Measurements from ENCODE around the gene MIF4GD. TPM values are rescaled to one million over a fixed set of nuclear protein-coding genes. Genes with fewer than 3 reads are reported as not detected.

Gene MIF4GD
- total RNA-seq, 1 experiment from 2014 or later: 21.6 TPM

DNA sequence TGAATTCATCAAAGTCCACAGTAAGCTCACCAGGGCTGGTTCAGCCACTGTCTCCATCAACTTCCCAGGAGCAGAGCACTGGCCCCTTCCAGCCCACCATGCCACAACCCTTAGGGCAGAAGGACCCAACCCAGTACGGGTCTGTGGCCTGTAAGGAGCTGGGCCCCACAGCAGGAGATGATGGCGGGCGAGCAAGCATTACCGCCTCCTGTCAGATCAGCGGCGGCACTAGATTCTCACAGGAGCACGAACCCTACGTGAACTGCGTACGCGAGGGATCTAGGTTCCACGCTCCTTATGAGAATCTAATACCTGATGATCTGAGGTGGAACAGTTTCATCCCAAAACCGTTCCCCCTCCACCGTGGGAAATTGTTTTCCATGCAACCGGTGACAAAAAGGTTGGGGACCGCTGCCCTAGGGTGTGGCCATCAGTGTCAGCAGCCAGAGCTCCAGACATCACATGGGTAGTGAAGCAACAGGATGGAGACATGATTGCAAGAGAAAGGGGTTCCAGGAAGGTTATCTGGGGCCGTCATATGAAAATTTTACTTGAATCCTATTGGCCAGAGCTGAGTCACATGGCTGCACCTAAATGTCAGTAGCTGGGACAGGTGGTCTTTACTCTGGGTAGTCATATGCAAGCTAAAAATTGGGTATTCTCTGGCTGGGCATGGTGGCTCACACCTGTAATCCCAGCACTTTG, 30.6 kb upstream of the MIF4GD start:
- no peaks in the 10 kb centered on the region for H3K9me3 Mint-ChIP-seq

More for the DNA sequence above, 30.6 kb upstream of the MIF4GD start:
- TF ChIP-seq ETV6 (CRISPR knock-in tag; IDR thresholded peaks at IDR 0.05) (no peak), ZNF416 (CRISPR knock-in tag; IDR thresholded peaks at IDR 0.05) (no peak), NFE2L1 (CRISPR knock-in tag; IDR thresholded peaks at IDR 0.05) (no peak), ZNF263 (CRISPR knock-in tag; IDR thresholded peaks at IDR 0.05; ENCODE audit: low read depth) (no peak), ZNF396 (CRISPR knock-in tag; IDR thresholded peaks at IDR 0.05; ENCODE audit: borderline replicate concordance) (no peak), GRHL2 (CRISPR knock-in tag; IDR thresholded peaks at IDR 0.05; ENCODE audit: insufficient replicate concordance, severe bottlenecking) (no peak), FOXJ3 (CRISPR knock-in tag; IDR thresholded peaks at IDR 0.05; ENCODE audit: borderline replicate concordance) (no peak), RORB (CRISPR knock-in tag; IDR thresholded peaks at IDR 0.05) (no peak), MXD4 (CRISPR knock-in tag; IDR thresholded peaks at IDR 0.05; ENCODE audit: borderline replicate concordance) (no peak), PRRX2 (CRISPR knock-in tag; IDR thresholded peaks at IDR 0.05) (no peak), JAZF1 (CRISPR knock-in tag; IDR thresholded peaks at IDR 0.05) (no peak), RELA (CRISPR knock-in tag; IDR thresholded peaks at IDR 0.05; ENCODE audit: borderline replicate concordance) (no peak), KAT7 (CRISPR knock-in tag; IDR thresholded peaks at IDR 0.05; ENCODE audit: borderline replicate concordance) (no peak)
- TF ChIP-seq, protein P1, sequence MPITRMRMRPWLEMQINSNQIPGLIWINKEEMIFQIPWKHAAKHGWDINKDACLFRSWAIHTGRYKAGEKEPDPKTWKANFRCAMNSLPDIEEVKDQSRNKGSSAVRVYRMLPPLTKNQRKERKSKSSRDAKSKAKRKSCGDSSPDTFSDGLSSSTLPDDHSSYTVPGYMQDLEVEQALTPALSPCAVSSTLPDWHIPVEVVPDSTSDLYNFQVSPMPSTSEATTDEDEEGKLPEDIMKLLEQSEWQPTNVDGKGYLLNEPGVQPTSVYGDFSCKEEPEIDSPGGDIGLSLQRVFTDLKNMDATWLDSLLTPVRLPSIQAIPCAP (CRISPR knock-in tag; IDR thresholded peaks at IDR 0.05): no peak
- TF ChIP-seq, protein P2, sequence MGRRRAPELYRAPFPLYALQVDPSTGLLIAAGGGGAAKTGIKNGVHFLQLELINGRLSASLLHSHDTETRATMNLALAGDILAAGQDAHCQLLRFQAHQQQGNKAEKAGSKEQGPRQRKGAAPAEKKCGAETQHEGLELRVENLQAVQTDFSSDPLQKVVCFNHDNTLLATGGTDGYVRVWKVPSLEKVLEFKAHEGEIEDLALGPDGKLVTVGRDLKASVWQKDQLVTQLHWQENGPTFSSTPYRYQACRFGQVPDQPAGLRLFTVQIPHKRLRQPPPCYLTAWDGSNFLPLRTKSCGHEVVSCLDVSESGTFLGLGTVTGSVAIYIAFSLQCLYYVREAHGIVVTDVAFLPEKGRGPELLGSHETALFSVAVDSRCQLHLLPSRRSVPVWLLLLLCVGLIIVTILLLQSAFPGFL (CRISPR knock-in tag; IDR thresholded peaks at IDR 0.05; ENCODE audit: borderline replicate concordance): no peak
- TF ChIP-seq, protein P3, sequence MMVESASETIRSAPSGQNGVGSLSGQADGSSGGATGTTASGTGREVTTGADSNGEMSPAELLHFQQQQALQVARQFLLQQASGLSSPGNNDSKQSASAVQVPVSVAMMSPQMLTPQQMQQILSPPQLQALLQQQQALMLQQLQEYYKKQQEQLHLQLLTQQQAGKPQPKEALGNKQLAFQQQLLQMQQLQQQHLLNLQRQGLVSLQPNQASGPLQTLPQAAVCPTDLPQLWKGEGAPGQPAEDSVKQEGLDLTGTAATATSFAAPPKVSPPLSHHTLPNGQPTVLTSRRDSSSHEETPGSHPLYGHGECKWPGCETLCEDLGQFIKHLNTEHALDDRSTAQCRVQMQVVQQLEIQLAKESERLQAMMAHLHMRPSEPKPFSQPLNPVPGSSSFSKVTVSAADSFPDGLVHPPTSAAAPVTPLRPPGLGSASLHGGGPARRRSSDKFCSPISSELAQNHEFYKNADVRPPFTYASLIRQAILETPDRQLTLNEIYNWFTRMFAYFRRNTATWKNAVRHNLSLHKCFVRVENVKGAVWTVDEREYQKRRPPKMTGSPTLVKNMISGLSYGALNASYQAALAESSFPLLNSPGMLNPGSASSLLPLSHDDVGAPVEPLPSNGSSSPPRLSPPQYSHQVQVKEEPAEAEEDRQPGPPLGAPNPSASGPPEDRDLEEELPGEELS (CRISPR knock-in tag; IDR thresholded peaks at IDR 0.05): no peak
- TF ChIP-seq, protein P4, sequence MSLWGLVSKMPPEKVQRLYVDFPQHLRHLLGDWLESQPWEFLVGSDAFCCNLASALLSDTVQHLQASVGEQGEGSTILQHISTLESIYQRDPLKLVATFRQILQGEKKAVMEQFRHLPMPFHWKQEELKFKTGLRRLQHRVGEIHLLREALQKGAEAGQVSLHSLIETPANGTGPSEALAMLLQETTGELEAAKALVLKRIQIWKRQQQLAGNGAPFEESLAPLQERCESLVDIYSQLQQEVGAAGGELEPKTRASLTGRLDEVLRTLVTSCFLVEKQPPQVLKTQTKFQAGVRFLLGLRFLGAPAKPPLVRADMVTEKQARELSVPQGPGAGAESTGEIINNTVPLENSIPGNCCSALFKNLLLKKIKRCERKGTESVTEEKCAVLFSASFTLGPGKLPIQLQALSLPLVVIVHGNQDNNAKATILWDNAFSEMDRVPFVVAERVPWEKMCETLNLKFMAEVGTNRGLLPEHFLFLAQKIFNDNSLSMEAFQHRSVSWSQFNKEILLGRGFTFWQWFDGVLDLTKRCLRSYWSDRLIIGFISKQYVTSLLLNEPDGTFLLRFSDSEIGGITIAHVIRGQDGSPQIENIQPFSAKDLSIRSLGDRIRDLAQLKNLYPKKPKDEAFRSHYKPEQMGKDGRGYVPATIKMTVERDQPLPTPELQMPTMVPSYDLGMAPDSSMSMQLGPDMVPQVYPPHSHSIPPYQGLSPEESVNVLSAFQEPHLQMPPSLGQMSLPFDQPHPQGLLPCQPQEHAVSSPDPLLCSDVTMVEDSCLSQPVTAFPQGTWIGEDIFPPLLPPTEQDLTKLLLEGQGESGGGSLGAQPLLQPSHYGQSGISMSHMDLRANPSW (CRISPR knock-in tag; conservative IDR thresholded peaks at IDR 0.05; ENCODE audit: low read depth): no peak
- TF ChIP-seq, protein P5, sequence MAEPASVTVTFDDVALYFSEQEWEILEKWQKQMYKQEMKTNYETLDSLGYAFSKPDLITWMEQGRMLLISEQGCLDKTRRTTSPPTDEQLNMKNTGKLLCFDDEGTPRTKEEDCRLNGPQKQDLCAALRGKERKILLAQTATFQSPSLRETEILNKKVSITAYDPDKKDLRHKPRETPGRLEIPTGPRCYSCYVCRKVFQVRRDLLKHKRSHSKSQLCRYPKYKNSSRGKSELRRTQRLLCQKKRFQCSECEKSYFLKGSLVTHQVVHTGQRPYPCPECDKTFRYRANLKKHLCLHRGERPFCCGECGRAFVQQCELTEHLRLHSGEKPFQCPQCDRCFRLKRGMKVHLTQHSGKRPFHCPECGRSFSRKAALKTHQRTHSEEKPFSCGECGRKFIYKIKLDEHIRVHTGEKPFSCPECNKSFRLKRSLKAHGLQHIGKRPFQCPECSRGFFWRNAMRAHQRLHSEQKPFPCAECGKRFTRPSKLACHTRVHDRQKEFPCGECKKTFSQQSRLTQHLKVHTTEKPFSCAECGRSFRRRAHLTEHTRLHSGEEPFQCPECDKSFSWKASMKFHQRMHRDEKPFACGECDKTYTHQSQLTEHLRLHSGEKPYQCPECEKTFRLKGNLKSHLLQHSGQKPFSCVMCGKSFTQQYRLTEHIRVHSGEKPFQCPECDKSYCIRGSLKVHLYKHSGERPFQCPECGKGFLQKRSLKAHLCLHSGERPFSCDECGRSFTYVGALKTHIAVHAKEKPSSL (CRISPR knock-in tag; conservative IDR thresholded peaks at IDR 0.05): no peak
- TF ChIP-seq, protein P6, sequence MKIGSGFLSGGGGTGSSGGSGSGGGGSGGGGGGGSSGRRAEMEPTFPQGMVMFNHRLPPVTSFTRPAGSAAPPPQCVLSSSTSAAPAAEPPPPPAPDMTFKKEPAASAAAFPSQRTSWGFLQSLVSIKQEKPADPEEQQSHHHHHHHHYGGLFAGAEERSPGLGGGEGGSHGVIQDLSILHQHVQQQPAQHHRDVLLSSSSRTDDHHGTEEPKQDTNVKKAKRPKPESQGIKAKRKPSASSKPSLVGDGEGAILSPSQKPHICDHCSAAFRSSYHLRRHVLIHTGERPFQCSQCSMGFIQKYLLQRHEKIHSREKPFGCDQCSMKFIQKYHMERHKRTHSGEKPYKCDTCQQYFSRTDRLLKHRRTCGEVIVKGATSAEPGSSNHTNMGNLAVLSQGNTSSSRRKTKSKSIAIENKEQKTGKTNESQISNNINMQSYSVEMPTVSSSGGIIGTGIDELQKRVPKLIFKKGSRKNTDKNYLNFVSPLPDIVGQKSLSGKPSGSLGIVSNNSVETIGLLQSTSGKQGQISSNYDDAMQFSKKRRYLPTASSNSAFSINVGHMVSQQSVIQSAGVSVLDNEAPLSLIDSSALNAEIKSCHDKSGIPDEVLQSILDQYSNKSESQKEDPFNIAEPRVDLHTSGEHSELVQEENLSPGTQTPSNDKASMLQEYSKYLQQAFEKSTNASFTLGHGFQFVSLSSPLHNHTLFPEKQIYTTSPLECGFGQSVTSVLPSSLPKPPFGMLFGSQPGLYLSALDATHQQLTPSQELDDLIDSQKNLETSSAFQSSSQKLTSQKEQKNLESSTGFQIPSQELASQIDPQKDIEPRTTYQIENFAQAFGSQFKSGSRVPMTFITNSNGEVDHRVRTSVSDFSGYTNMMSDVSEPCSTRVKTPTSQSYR (CRISPR knock-in tag; IDR thresholded peaks at IDR 0.05): no peak
- TF ChIP-seq, protein P7, sequence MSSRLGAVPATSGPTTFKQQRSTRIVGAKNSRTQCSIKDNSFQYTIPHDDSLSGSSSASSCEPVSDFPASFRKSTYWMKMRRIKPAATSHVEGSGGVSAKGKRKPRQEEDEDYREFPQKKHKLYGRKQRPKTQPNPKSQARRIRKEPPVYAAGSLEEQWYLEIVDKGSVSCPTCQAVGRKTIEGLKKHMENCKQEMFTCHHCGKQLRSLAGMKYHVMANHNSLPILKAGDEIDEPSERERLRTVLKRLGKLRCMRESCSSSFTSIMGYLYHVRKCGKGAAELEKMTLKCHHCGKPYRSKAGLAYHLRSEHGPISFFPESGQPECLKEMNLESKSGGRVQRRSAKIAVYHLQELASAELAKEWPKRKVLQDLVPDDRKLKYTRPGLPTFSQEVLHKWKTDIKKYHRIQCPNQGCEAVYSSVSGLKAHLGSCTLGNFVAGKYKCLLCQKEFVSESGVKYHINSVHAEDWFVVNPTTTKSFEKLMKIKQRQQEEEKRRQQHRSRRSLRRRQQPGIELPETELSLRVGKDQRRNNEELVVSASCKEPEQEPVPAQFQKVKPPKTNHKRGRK (CRISPR knock-in tag; IDR thresholded peaks at IDR 0.05; ENCODE audit: borderline replicate concordance): no peak
- ChIA-PET POLR2A (no interaction called here), CTCF (interaction anchor here (1.1 kb wide), 1 partner anchor 31 kb away, joined by 3 read pairs; the partner anchor contains the start of gene MIF4GD)
- Mint-ChIP-seq H3K27me3 (ENCODE audit: low read depth) (no peaks in the 10 kb centered on the region), H3K4me3 (no peak overlapping the region), H3K36me3 (no peaks in the 10 kb centered on the region), H3K27ac (no peak overlapping the region), H3K4me1 (no peaks in the 10 kb centered on the region)
- no peak for DNase-seq (ENCODE audit: low spot score)
- ATAC-seq: no peak
